ENCODE measurements around the gene SNRNP25.

GRCh38 chr16:74051-74746 lies 20.6 kb downstream of the SNRNP25 start:
- TF ChIP-seq BACH1 (IDR thresholded peaks at IDR 0.05; ENCODE audit: low read length) (no peak), CTCF (IDR thresholded peaks at IDR 0.05; ENCODE audit: control extremely low read depth in 1 of 3, insufficient read depth in 1 of 3, low read depth in 1 of 3, low read length in 3 of 3) (no peak), MAFK (IDR thresholded peaks at IDR 0.05; ENCODE audit: low read depth, low read length) (no peak), EZH2 (IDR thresholded peaks at IDR 0.05; ENCODE audit: low read depth, low read length, severe bottlenecking) (no peak), SRF (IDR thresholded peaks at IDR 0.05; ENCODE audit: low read depth, low read length) (no peak), PHF8 (conservative IDR thresholded peaks at IDR 0.05; ENCODE audit: low read depth, low read length) (no peak), TAF1 (IDR thresholded peaks at IDR 0.05; ENCODE audit: low read depth, low read length) (no peak), BRCA1 (IDR thresholded peaks at IDR 0.05; ENCODE audit: low read depth, low read length) (no peak), POLR2AphosphoS5 (IDR thresholded peaks at IDR 0.05; ENCODE audit: low read depth, low read length) (no peak), CHD1 (IDR thresholded peaks at IDR 0.05; ENCODE audit: low read depth, low read length) (no peak), POLR2A (IDR thresholded peaks at IDR 0.05; ENCODE audit: control extremely low read depth in 1 of 2, low read depth in 2 of 2, low read length in 2 of 2) (no peak), JUND (IDR thresholded peaks at IDR 0.05; ENCODE audit: low read length) (no peak), RFX5 (IDR thresholded peaks at IDR 0.05; ENCODE audit: borderline replicate concordance, low read depth, low read length) (no peak)
